Measurements from ENCODE around the gene NFATC1. TPM values are rescaled to one million over a fixed set of nuclear protein-coding genes. Genes with fewer than 3 reads are reported as not detected.

Gene NFATC1
- total RNA-seq, 1 donor from 2014 or later, result 0.53 TPM

DNA sequence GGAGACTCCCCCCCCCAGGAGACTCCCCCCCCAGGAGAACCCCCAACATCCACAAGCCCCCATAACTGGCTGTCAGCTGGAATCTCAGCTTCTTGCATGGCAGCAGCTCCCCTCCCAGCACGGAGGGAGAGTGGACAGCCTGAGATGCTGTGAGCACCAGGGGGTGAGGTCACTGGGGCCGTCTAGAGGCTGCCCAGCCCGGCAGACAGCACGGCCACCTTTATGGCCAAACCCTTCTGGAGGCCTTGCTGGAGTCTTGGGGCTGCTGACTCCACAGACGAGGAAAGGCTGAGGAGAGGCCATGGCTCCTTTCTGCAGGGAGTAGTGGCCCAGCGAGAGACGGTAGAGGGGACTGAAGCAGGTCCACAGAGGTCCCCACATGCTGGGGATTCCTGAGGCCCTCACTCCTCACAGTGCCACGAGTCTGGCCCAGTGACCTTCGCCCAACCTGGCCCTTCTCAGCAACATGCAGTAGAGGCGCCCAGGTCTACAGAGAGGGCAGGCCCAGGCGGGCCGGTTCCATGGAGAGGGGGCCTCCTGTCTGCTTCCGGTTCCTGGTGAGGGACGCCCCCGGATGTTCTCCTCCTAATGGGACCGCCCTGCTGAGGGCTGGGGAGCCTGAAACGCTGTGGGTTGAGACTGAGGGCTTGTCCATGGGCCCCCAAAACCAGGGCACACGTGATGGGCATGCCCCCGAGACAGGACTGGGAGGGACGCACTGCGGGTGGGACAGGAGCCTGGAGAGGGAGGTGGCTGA, 161.3 kb downstream of the NFATC1 start:
- TF ChIP-seq, protein P1, sequence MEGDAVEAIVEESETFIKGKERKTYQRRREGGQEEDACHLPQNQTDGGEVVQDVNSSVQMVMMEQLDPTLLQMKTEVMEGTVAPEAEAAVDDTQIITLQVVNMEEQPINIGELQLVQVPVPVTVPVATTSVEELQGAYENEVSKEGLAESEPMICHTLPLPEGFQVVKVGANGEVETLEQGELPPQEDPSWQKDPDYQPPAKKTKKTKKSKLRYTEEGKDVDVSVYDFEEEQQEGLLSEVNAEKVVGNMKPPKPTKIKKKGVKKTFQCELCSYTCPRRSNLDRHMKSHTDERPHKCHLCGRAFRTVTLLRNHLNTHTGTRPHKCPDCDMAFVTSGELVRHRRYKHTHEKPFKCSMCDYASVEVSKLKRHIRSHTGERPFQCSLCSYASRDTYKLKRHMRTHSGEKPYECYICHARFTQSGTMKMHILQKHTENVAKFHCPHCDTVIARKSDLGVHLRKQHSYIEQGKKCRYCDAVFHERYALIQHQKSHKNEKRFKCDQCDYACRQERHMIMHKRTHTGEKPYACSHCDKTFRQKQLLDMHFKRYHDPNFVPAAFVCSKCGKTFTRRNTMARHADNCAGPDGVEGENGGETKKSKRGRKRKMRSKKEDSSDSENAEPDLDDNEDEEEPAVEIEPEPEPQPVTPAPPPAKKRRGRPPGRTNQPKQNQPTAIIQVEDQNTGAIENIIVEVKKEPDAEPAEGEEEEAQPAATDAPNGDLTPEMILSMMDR (IDR thresholded peaks at IDR 0.05; ENCODE audit: insufficient read depth, low read length, severe bottlenecking), result no peak
- no peak for DNase-seq (ENCODE audit: low read depth)
- no peaks in the 10 kb centered on the region for H3K36me3 ChIP-seq (ENCODE audit: control insufficient read depth, insufficient read depth, low read length)
- FAIRE-seq, result no peak
- no peak overlapping the region for H3K4me3 ChIP-seq (ENCODE audit: low read depth, low read length)
- H3K27me3 ChIP-seq (ENCODE audit: control insufficient read depth, insufficient read depth, low read length), result no peaks in the 10 kb centered on the region

DNA sequence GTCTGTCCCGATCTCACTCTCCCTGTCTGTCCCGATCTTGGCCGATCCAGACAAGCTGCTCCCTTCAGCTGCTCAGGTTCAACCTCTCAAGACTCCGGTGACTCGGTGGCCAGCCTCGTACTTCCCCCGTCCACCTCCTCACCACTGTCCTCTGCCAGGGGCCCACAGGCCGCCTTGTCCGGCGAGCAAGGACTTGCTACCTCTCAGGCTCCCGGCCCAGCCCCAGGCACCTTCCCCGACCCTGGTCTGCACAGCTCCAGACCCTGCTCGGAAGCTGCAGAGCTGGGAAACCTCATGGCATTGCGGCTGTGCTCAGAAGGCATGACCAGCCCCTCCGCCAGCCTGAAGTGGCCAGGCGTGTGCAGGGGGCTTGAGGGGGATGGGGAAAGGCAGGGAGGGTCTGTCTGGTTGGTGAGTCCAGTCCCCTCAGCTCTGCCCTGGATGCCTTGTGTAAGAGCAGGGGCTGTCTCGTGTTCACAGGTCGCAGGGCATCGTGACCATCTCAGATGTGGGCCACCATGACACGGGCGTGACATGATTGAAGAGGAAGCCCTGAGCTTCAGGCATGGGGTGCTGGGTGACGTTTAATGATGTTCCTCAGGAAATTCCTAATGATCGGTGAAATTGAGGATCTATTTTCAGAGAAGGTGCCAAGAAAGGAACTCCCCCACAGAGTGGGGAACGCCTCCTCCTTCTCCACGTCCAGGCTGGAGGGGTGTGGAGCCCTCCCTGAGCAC, 162.6 kb downstream of the NFATC1 start:
- Histone ChIP-seq H3K36me3 (ENCODE audit: control insufficient read depth, insufficient read depth, low read length) (no peaks in the 10 kb centered on the region), H3K4me3 (ENCODE audit: low read depth, low read length) (no peak overlapping the region), H3K27me3 (ENCODE audit: control insufficient read depth, insufficient read depth, low read length) (no peaks in the 10 kb centered on the region)
- TF ChIP-seq, protein P1 (IDR thresholded peaks at IDR 0.05; ENCODE audit: insufficient read depth, low read length, severe bottlenecking), result no peak
- FAIRE-seq (no peak), DNase-seq (ENCODE audit: low read depth) (no peak)

DNA sequence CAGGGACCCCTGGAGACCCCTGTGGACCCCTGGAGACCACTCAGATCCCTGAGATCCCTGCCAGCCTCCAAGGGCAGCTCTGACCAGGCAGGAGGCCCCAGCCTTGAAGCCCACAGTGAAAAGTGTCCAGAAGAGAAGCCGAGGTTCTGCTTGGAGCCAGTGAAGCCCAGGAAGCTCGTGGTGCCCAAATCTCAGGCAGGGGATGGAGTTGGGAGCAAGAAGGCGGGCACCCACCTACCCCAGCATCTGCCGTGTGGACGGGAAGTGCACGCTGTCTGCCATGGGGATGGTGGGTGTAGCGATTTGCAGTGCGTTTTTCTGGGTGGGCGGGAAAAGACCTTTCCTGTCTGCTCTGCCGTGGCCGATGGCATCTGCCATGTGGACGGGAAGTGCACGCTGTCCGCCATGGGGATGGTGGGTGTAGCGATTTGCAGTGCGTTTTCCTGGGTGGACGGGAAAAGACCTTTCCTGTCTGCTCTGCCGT, 163.2 kb downstream of the NFATC1 start:
- DNase-seq (ENCODE audit: low read depth) (no peak), FAIRE-seq (no peak)
- no peaks in the 10 kb centered on the region for H3K36me3 ChIP-seq (ENCODE audit: control insufficient read depth, insufficient read depth, low read length)
- TF ChIP-seq, protein P1 (IDR thresholded peaks at IDR 0.05; ENCODE audit: insufficient read depth, low read length, severe bottlenecking), result no peak
- no peak overlapping the region for H3K4me3 ChIP-seq (ENCODE audit: low read depth, low read length)
- no peaks in the 10 kb centered on the region for H3K27me3 ChIP-seq (ENCODE audit: control insufficient read depth, insufficient read depth, low read length)

DNA sequence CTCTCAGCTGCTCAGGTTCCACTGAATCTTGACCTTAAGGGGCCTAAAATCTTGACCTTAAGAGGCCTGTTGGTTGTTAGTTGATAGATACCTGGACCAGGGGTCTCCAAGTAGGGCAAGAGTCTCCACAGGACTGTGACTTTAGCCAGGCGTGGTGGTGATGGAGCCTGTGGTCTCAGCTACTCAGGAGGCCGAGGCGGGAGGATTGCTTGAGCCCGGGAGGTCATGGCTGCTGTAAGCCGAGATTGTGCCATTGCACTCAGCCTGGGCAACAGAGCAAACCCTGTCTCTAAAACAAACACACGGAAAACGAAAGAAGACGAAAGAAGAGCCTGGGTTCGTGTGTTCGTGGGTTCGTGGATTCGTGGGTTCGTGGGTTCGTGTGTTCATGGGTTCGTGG, 163.7 kb downstream of the NFATC1 start:
- no peak for FAIRE-seq
- Histone ChIP-seq H3K27me3 (ENCODE audit: control insufficient read depth, insufficient read depth, low read length) (no peaks in the 10 kb centered on the region), H3K4me3 (ENCODE audit: low read depth, low read length) (no peak overlapping the region), H3K36me3 (ENCODE audit: control insufficient read depth, insufficient read depth, low read length) (no peaks in the 10 kb centered on the region)
- TF ChIP-seq, protein P1 (IDR thresholded peaks at IDR 0.05; ENCODE audit: insufficient read depth, low read length, severe bottlenecking), result no peak
- no peak for DNase-seq (ENCODE audit: low read depth)

DNA sequence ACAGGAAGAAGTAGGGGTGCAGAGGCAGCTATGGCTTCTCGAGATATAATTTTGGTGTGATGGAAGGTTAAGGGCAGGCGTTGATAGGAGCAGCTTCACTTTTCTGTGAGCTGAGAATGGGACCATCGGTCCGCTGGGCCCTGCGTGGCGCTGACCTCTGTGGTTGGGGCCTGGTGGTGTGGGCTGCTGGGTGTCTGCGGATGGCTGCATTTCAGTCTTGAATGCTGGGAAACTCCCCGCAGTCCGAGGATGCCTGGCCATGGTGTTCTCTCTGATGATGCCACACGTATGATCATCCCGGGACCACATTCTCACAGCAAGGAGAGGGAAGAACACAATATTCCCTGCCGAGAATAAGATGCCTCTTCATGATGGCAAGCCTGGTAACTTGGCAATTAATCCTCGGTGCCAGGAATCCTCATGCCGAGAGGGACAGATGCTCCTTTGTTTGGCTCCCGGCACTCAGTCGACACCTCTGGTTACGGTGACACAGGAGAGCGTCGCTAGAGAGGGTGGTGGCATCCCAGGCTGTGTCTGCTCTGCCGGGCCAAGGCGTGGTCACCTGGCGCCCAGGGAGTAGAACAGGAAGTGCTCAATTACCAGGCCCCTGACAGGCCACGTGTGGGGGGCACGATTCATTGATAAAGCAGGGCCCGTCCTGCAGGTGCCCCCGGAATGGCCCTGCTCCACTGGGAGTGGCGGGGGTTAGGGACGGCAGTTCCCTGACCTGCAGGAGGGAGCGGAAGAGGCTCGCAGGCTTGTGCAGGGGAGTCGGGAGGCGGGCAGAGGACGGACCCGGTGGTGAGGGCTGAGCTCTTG, 164.5 kb downstream of the NFATC1 start:
- Histone ChIP-seq H3K4me3 (ENCODE audit: low read depth, low read length) (no peak overlapping the region), H3K27me3 (ENCODE audit: control insufficient read depth, insufficient read depth, low read length) (no peaks in the 10 kb centered on the region), H3K36me3 (ENCODE audit: control insufficient read depth, insufficient read depth, low read length) (no peaks in the 10 kb centered on the region)
- DNase-seq (ENCODE audit: low read depth), result no peak
- TF ChIP-seq, protein P1 (IDR thresholded peaks at IDR 0.05; ENCODE audit: insufficient read depth, low read length, severe bottlenecking), result no peak
- no peak for FAIRE-seq
